OCI-LY1 (cell line): ENCODE results near the gene SMYD1.
A peak's percentile ranks its signal among the peaks of the same experiment; 100 is the strongest.

Experiments
- H2AFZ ChIP-seq: fragments of 200-600 bp; sonication (generic), shearing (Covaris generic); 2 replicates; pipeline ENCODE4 v1.6.0; 2014; ENCODE audit warnings: antibody characterized with exemption, mild to moderate bottlenecking, low read length
- H3F3A ChIP-seq: fragments of 200-600 bp; sonication (generic), shearing (Covaris generic); 2 replicates; pipeline ENCODE4 v1.6.0; 2014; ENCODE audit warnings: mild to moderate bottlenecking, antibody characterized with exemption, low read length, moderate library complexity; ENCODE audit not compliant: insufficient read depth
- H3K27ac ChIP-seq: fragments of 200-600 bp; sonication (generic); 2 replicates; pipeline ENCODE4 v1.5.1; 2014; ENCODE audit warnings: low read length, mixed run types, mild to moderate bottlenecking, low read depth; ENCODE audit not compliant: poor library complexity, severe bottlenecking
- H3K27me3 ChIP-seq: fragments of 200-600 bp; sonication (generic); 2 replicates; pipeline ENCODE4 v1.6.0; 2014; ENCODE audit warnings: antibody characterized with exemption, mild to moderate bottlenecking, low read length, moderate library complexity; ENCODE audit not compliant: insufficient read depth
- H3K36me3 ChIP-seq: fragments of 200-600 bp; sonication (generic); 2 replicates; pipeline ENCODE4 v1.6.1; 2014; ENCODE audit warnings: mild to moderate bottlenecking, antibody characterized with exemption, low read length, moderate library complexity, mixed read lengths; ENCODE audit not compliant: insufficient read depth
- H3K4me1 ChIP-seq: fragments of 200-600 bp; sonication (generic); 2 replicates; pipeline ENCODE4 v1.5.1; 2014; ENCODE audit warnings: mild to moderate bottlenecking, low read length, moderate library complexity; ENCODE audit not compliant: insufficient read depth, severe bottlenecking
- H3K4me2 ChIP-seq: fragments of 200-600 bp; sonication (generic), shearing (Covaris generic); 2 replicates; pipeline ENCODE4 v1.6.1; 2014; ENCODE audit warnings: low read length
- H3K4me3 ChIP-seq: fragments of 200-600 bp; sonication (generic); 2 replicates; pipeline ENCODE4 v1.5.1; 2014; ENCODE audit warnings: low read length, low read depth, mild to moderate bottlenecking, mixed read lengths; ENCODE audit not compliant: poor library complexity, severe bottlenecking
- H3K79me2 ChIP-seq: fragments of 200-600 bp; shearing (Covaris generic); 2 replicates; pipeline ENCODE4 v1.6.1; 2016; ENCODE audit warnings: mixed run types, low read length, mixed read lengths; ENCODE audit not compliant: insufficient read depth
- H3K9ac ChIP-seq: fragments of 200-600 bp; sonication (generic), shearing (Covaris generic); 2 replicates; pipeline ENCODE4 v1.6.1; 2014; ENCODE audit warnings: mild to moderate bottlenecking, low read length, mixed read lengths
- H3K9me2 ChIP-seq: fragments of 200-600 bp; sonication (generic), shearing (Covaris generic); 2 replicates; pipeline ENCODE4 v1.6.1; 2014; ENCODE audit warnings: low read depth, mild to moderate bottlenecking, low read length, mixed read lengths
- H3K9me3 ChIP-seq: fragments of 200-600 bp; shearing (Covaris generic); 2 replicates; pipeline ENCODE4 v1.6.1; 2014; ENCODE audit warnings: low read length, mixed read lengths
- H4K20me1 ChIP-seq: fragments of 200-600 bp; sonication (generic), shearing (Covaris generic); 2 replicates; pipeline ENCODE4 v1.6.0; 2016; ENCODE audit warnings: mild to moderate bottlenecking, low read length; ENCODE audit not compliant: insufficient read depth
- EZH2 ChIP-seq: fragments of 200-600 bp; sonication (generic), shearing (Covaris generic); IDR thresholded peaks from 2 replicates; pipeline ENCODE4 v1.8.0; 2017; ENCODE audit warnings: borderline replicate concordance, mixed run types, mild to moderate bottlenecking, antibody characterized with exemption, low read length, moderate library complexity, mixed read lengths
- TF ChIP-seq, protein P1 (sequence below): fragments of 200-600 bp; sonication (generic), shearing (Covaris generic); IDR thresholded peaks from 2 replicates; pipeline ENCODE4 v1.5.1; 2017; ENCODE audit warnings: mild to moderate bottlenecking, antibody characterized with exemption, low read length, moderate library complexity, mixed read lengths

Gene SMYD1

GRCh38 chr2:88057437-88057844, 10.2 kb upstream of the SMYD1 start:
- H3K79me2 ChIP-seq, result peaks cover 24% of the 10 kb centered on the region
- no peaks in the 10 kb centered on the region for H3K9me3 ChIP-seq
- no peaks in the 10 kb centered on the region for H4K20me1 ChIP-seq
- no peak overlapping the region for H3K27ac ChIP-seq
- no peaks in the 10 kb centered on the region for H3K9me2 ChIP-seq
- peak overlapping the region; percentile 45; the same call in 1 of the 2 replicates for H2AFZ ChIP-seq
- no peak overlapping the region for H3K4me3 ChIP-seq
- TF ChIP-seq EZH2, result no peak
- TF ChIP-seq, protein P1, sequence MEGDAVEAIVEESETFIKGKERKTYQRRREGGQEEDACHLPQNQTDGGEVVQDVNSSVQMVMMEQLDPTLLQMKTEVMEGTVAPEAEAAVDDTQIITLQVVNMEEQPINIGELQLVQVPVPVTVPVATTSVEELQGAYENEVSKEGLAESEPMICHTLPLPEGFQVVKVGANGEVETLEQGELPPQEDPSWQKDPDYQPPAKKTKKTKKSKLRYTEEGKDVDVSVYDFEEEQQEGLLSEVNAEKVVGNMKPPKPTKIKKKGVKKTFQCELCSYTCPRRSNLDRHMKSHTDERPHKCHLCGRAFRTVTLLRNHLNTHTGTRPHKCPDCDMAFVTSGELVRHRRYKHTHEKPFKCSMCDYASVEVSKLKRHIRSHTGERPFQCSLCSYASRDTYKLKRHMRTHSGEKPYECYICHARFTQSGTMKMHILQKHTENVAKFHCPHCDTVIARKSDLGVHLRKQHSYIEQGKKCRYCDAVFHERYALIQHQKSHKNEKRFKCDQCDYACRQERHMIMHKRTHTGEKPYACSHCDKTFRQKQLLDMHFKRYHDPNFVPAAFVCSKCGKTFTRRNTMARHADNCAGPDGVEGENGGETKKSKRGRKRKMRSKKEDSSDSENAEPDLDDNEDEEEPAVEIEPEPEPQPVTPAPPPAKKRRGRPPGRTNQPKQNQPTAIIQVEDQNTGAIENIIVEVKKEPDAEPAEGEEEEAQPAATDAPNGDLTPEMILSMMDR, result no peak
- no peaks in the 10 kb centered on the region for H3K27me3 ChIP-seq
- no peak overlapping the region for H3K9ac ChIP-seq
- H3F3A ChIP-seq, result no peaks in the 10 kb centered on the region
- H3K4me2 ChIP-seq, result no peak overlapping the region
- peaks cover 15% of the 10 kb centered on the region; the same call in 1 of the 2 replicates for H3K36me3 ChIP-seq
- peaks cover 28% of the 10 kb centered on the region for H3K4me1 ChIP-seq

- no peaks in the 10 kb centered on the region for H3K27me3 ChIP-seq
- no peaks in the 10 kb centered on the region for H3K9me2 ChIP-seq
- no peak for TF ChIP-seq EZH2
- TF ChIP-seq, protein P1, result no peak
- H3K4me1 ChIP-seq, result peaks cover 25% of the 10 kb centered on the region
- H3K9ac ChIP-seq, result no peak overlapping the region
- H3K4me2 ChIP-seq, result no peak overlapping the region
- H4K20me1 ChIP-seq, result no peaks in the 10 kb centered on the region
- peaks cover 19% of the 10 kb centered on the region for H3K79me2 ChIP-seq
- no peak overlapping the region for H3K27ac ChIP-seq
- H3K4me3 ChIP-seq, result no peak overlapping the region
- peaks cover 7% of the 10 kb centered on the region; the same call in 1 of the 2 replicates for H3K36me3 ChIP-seq
- no peaks in the 10 kb centered on the region for H3F3A ChIP-seq
- 0 out of 2 replicates have a peak overlapping the region, but pooled peaks have one; percentile 28 for H2AFZ ChIP-seq
- no peaks in the 10 kb centered on the region for H3K9me3 ChIP-seq
Observed at GRCh38 chr2:88058191-88058590, 9.4 kb upstream of the SMYD1 start.

GRCh38 chr2:88059979-88060906, 7.4 kb upstream of the SMYD1 start:
- no peak overlapping the region for H3K9ac ChIP-seq
- H3F3A ChIP-seq, result no peaks in the 10 kb centered on the region
- no peaks in the 10 kb centered on the region for H3K27me3 ChIP-seq
- no peak overlapping the region for H2AFZ ChIP-seq
- H3K36me3 ChIP-seq, result no peaks in the 10 kb centered on the region; the same call in 1 of the 2 replicates
- no peak overlapping the region for H3K27ac ChIP-seq
- H3K9me2 ChIP-seq, result no peaks in the 10 kb centered on the region
- peaks cover 9% of the 10 kb centered on the region for H3K4me1 ChIP-seq
- TF ChIP-seq, protein P1, result peak; percentile 79
- TF ChIP-seq EZH2, result no peak
- no peaks in the 10 kb centered on the region for H4K20me1 ChIP-seq
- H3K9me3 ChIP-seq, result no peaks in the 10 kb centered on the region
- H3K79me2 ChIP-seq, result no peaks in the 10 kb centered on the region
- no peak overlapping the region for H3K4me3 ChIP-seq
- no peak overlapping the region for H3K4me2 ChIP-seq
